Activated T-cell treated with anti-CD3 and anti-CD28 coated beads, Interleukin-2, amount 50 U/mL, for 48 hours (primary cell): ENCODE measurements around the gene AHCY.
A peak's percentile ranks its signal among the peaks of the same experiment; 100 is the strongest.
"Not testable (repeated sequence)": the region's sequence is repeated elsewhere in the genome, so short reads cannot be mapped to it uniquely, and the experiment has no call there.

Experiments used
- DNase-seq, 2 experiments: peaks; one replicate each; pipeline ENCODE4 v3.0.0-alpha.2; 2020

Gene AHCY

GRCh38 chr20:34322267-34323105 lies 19.3 kb upstream of the AHCY start:
- DNase-seq, result no peak

- no peak for DNase-seq
Measured at GRCh38 chr20:34320861-34321260, 17.7 kb upstream of the AHCY start.

- DNase-seq, result no peak
Measured at GRCh38 chr20:34318609-34319443, 15.7 kb upstream of the AHCY start.

- DNase-seq, result no peak
Measured at GRCh38 chr20:34316196-34316814, 13.2 kb upstream of the AHCY start.

GRCh38 chr20:34315236-34315635 lies 12.1 kb upstream of the AHCY start:
- no peak for DNase-seq

GRCh38 chr20:34312544-34313217 lies 9.5 kb upstream of the AHCY start:
- peak; percentile 93 for DNase-seq

GRCh38 chr20:34312024-34312460 lies 8.9 kb upstream of the AHCY start:
- no peak for DNase-seq

GRCh38 chr20:34311118-34312023 lies 8.2 kb upstream of the AHCY start:
- no peak for DNase-seq

- DNase-seq, result no peak
Measured at GRCh38 chr20:34310481-34311117, 7.4 kb upstream of the AHCY start.

- no peak for DNase-seq
Measured at GRCh38 chr20:34309691-34310090, 6.5 kb upstream of the AHCY start.

- DNase-seq, result no peak
Measured at GRCh38 chr20:34305333-34306230, 2.4 kb upstream of the AHCY start.

GRCh38 chr20:34302312-34302722 lies 838 bp downstream of the AHCY start:
- peak in 1 of 2 experiments; percentile 36 for DNase-seq

- peak in 1 of 2 experiments; percentile 43 for DNase-seq
Measured at GRCh38 chr20:34301587-34302311, 1.4 kb downstream of the AHCY start.

- no peak for DNase-seq
Measured at GRCh38 chr20:34300809-34301586, 2.2 kb downstream of the AHCY start.

- no peak for DNase-seq
Measured at GRCh38 chr20:34300256-34300806, 2.8 kb downstream of the AHCY start.

- no peak for DNase-seq
Measured at GRCh38 chr20:34299556-34300255, 3.4 kb downstream of the AHCY start.

GRCh38 chr20:34298294-34298784 lies 4.8 kb downstream of the AHCY start:
- not testable (repeated sequence) for DNase-seq
